ENCODE measurements around the gene MFAP4.

- TF ChIP-seq, protein P1, sequence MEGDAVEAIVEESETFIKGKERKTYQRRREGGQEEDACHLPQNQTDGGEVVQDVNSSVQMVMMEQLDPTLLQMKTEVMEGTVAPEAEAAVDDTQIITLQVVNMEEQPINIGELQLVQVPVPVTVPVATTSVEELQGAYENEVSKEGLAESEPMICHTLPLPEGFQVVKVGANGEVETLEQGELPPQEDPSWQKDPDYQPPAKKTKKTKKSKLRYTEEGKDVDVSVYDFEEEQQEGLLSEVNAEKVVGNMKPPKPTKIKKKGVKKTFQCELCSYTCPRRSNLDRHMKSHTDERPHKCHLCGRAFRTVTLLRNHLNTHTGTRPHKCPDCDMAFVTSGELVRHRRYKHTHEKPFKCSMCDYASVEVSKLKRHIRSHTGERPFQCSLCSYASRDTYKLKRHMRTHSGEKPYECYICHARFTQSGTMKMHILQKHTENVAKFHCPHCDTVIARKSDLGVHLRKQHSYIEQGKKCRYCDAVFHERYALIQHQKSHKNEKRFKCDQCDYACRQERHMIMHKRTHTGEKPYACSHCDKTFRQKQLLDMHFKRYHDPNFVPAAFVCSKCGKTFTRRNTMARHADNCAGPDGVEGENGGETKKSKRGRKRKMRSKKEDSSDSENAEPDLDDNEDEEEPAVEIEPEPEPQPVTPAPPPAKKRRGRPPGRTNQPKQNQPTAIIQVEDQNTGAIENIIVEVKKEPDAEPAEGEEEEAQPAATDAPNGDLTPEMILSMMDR (IDR thresholded peaks at IDR 0.05), result no peak
- no peak for TF ChIP-seq POLR2AphosphoS5 (IDR thresholded peaks at IDR 0.05)
- TF ChIP-seq EP300 (IDR thresholded peaks at IDR 0.05), result no peak
Measured at GRCh38 chr17:19369846-19370492, 17.0 kb downstream of the MFAP4 start.

Measured in esophagus muscularis mucosa (tissue), 4 donors.